Measurements from ENCODE around the gene RIF1.

DNA sequence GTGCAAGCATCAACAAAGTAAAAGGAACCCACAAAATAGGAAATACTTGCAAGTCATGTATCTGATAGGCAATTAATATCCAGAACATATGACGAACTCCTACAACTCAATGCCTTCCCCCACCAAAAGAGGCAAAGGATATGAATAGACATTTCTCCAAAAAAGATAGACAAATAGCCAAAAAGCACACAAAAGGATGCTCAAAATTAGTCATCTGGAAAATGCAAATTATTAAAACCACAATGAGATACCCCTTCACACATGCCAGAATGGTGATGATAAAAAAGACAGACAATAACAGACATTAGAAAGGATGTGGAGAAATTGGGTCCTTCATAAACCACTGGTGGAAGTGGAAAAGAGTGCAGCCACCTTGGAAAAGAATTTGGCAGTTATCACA is 76.4 kb downstream of the RIF1 start:
- TF ChIP-seq, protein P1, sequence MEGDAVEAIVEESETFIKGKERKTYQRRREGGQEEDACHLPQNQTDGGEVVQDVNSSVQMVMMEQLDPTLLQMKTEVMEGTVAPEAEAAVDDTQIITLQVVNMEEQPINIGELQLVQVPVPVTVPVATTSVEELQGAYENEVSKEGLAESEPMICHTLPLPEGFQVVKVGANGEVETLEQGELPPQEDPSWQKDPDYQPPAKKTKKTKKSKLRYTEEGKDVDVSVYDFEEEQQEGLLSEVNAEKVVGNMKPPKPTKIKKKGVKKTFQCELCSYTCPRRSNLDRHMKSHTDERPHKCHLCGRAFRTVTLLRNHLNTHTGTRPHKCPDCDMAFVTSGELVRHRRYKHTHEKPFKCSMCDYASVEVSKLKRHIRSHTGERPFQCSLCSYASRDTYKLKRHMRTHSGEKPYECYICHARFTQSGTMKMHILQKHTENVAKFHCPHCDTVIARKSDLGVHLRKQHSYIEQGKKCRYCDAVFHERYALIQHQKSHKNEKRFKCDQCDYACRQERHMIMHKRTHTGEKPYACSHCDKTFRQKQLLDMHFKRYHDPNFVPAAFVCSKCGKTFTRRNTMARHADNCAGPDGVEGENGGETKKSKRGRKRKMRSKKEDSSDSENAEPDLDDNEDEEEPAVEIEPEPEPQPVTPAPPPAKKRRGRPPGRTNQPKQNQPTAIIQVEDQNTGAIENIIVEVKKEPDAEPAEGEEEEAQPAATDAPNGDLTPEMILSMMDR (IDR thresholded peaks at IDR 0.05; ENCODE audit: insufficient read depth, low read depth, low read length): no peak
- TF ChIP-seq EZH2 (IDR thresholded peaks at IDR 0.05; ENCODE audit: insufficient read depth, low read length): no peak
